ENCODE data around the gene ASB9.
A peak's percentile ranks its signal among the peaks of the same experiment; 100 is the strongest.
"Not testable (repeated sequence)": the region's sequence is repeated elsewhere in the genome, so short reads cannot be mapped to it uniquely, and the experiment has no call there.

Gene ASB9

GRCh38 chrX:15269618-15270521 lies at the start of gene ASB9:
ASB9 (minus strand) TSS chrX:15270083; CDS start chrX:15269874, 209 bp downstream.
- peak; percentile 37 for DNase-seq

- no peak for DNase-seq
Observed at GRCh38 chrX:15319075-15319474, 49.2 kb upstream of the ASB9 start.

GRCh38 chrX:15315509-15315908 lies 45.6 kb upstream of the ASB9 start, which contains the start of gene ASB11:
ASB11 (minus strand) TSS chrX:15315640; CDS start chrX:15315605, 35 bp downstream.
- no peak for DNase-seq

GRCh38 chrX:15314472-15314871 lies 44.6 kb upstream of the ASB9 start:
- DNase-seq: no peak

GRCh38 chrX:15311119-15311518 lies 41.2 kb upstream of the ASB9 start:
- DNase-seq: no peak

- DNase-seq: no peak
Observed at GRCh38 chrX:15310117-15310516, 40.2 kb upstream of the ASB9 start.

GRCh38 chrX:15305899-15306298 lies 36.0 kb upstream of the ASB9 start:
- DNase-seq: not testable (repeated sequence)

- DNase-seq: no peak
Observed at GRCh38 chrX:15301924-15302323, 32.0 kb upstream of the ASB9 start.

- no peak for DNase-seq
Observed at GRCh38 chrX:15299941-15300851, 30.3 kb upstream of the ASB9 start.

GRCh38 chrX:15298780-15299179 lies 28.9 kb upstream of the ASB9 start:
- no peak for DNase-seq

- no peak for DNase-seq
Observed at GRCh38 chrX:15298201-15298600, 28.3 kb upstream of the ASB9 start.

GRCh38 chrX:15293451-15293850 lies 23.6 kb upstream of the ASB9 start:
- DNase-seq: no peak

GRCh38 chrX:15292861-15293260 lies 23.0 kb upstream of the ASB9 start:
- DNase-seq: no peak

- no peak for DNase-seq
Observed at GRCh38 chrX:15277604-15278003, 7.7 kb upstream of the ASB9 start.

GRCh38 chrX:15274946-15275345 lies 5.1 kb upstream of the ASB9 start:
- DNase-seq: no peak

- not testable (repeated sequence) for DNase-seq
Observed at GRCh38 chrX:15273275-15273674, 3.4 kb upstream of the ASB9 start.

- DNase-seq: no peak
Observed at GRCh38 chrX:15271757-15272156, 1.9 kb upstream of the ASB9 start.

GRCh38 chrX:15269120-15269519 lies 763 bp downstream of the ASB9 start:
- no peak for DNase-seq

GRCh38 chrX:15254852-15255251 lies 15.0 kb downstream of the ASB9 start:
- no peak for DNase-seq

- no peak for DNase-seq
Observed at GRCh38 chrX:15245896-15246295, 24.0 kb downstream of the ASB9 start.

- no peak for DNase-seq
Observed at GRCh38 chrX:15244421-15244820, 25.5 kb downstream of the ASB9 start.

GRCh38 chrX:15242899-15243555 lies 26.9 kb downstream of the ASB9 start:
- peak; percentile 54 for DNase-seq

GRCh38 chrX:15241301-15241700 lies 28.6 kb downstream of the ASB9 start:
- no peak for DNase-seq
